Liver (tissue), 9 donors: ENCODE results near the gene KANTR. TPM values are rescaled to one million over a fixed set of nuclear protein-coding genes. Genes with fewer than 3 reads are reported as not detected.

Source experiments
- DNase-seq: peaks from one replicate; pipeline ENCODE4 v3.0.0-alpha.2; 2017; ENCODE audit warnings: low spot score
- H3K27ac ChIP-seq, 2 donors: one replicate each; pipeline ENCODE4 v1.7.0; 2013; ENCODE audit warnings: inconsistent platforms in 2 of 2, low read length in 2 of 2, control low read depth in 1 of 2, low read depth in 1 of 2, mild to moderate bottlenecking in 1 of 2
- H3K27me3 ChIP-seq, 4 donors: one replicate each; pipeline versions ENCODE4 v1.6.1 to v1.7.0; 2013; ENCODE audit warnings: low read length in 3 of 4, inconsistent platforms in 1 of 4, mild to moderate bottlenecking in 1 of 4, moderate library complexity in 1 of 4; ENCODE audit not compliant: control insufficient read depth in 4 of 4, insufficient read depth in 4 of 4
- H3K36me3 ChIP-seq, 4 donors: one replicate each; pipeline versions ENCODE4 v1.6.1 to v1.7.0; 2013; ENCODE audit warnings: low read length in 3 of 4, mild to moderate bottlenecking in 3 of 4, low read depth in 1 of 4, moderate library complexity in 1 of 4; ENCODE audit not compliant: control insufficient read depth in 4 of 4, insufficient read depth in 3 of 4
- H3K4me1 ChIP-seq, 4 donors: one replicate each; pipeline versions ENCODE4 v1.6.1 to v1.7.0; 2013; ENCODE audit warnings: low read length in 3 of 4, mild to moderate bottlenecking in 3 of 4, moderate library complexity in 1 of 4; ENCODE audit not compliant: control insufficient read depth in 4 of 4, insufficient read depth in 4 of 4
- H3K4me3 ChIP-seq, 3 donors: one replicate each; pipeline versions ENCODE4 v1.6.1 to v1.7.0; 2013; ENCODE audit warnings: low read length in 3 of 3, control low read depth in 1 of 3, low read depth in 1 of 3, mild to moderate bottlenecking in 1 of 3
- H3K9ac ChIP-seq, 2 donors: one replicate each; pipeline ENCODE4 v1.7.0; 2013; ENCODE audit warnings: low read length in 2 of 2, mild to moderate bottlenecking in 2 of 2, moderate library complexity in 2 of 2, control low read depth in 1 of 2, low read depth in 1 of 2
- H3K9me3 ChIP-seq, 4 donors: one replicate each; pipeline versions ENCODE4 v1.6.1 to v1.7.0; 2013; ENCODE audit warnings: low read length in 3 of 4; ENCODE audit not compliant: control insufficient read depth in 4 of 4
- EGR1 ChIP-seq, 2 donors: IDR thresholded peaks; 2 replicates each; pipeline ENCODE4 v1.6.1; 2016 to 2018; ENCODE audit warnings: antibody characterized with exemption in 2 of 2, low read depth in 2 of 2
- FOXA1 ChIP-seq: IDR thresholded peaks from 2 replicates; pipeline ENCODE4 v1.6.1; 2016; ENCODE audit warnings: antibody characterized with exemption
- FOXA2 ChIP-seq: IDR thresholded peaks from 2 replicates; pipeline ENCODE4 v1.6.1; 2016; ENCODE audit warnings: antibody characterized with exemption
- GABPA ChIP-seq, 2 donors: IDR thresholded peaks in 1 of 2; conservative IDR thresholded peaks in 1 of 2; 2 replicates each; pipeline ENCODE4 v1.6.1; 2016; ENCODE audit warnings: antibody characterized with exemption in 2 of 2, mild to moderate bottlenecking in 1 of 2, moderate library complexity in 1 of 2
- HNF4A ChIP-seq, 2 donors: conservative IDR thresholded peaks; 2 replicates each; pipeline ENCODE4 v1.6.1; 2016; ENCODE audit warnings: antibody characterized with exemption in 2 of 2, mild to moderate bottlenecking in 2 of 2
- HNF4G ChIP-seq: IDR thresholded peaks from 2 replicates; pipeline ENCODE4 v1.6.1; 2016; ENCODE audit warnings: antibody characterized with exemption
- JUND ChIP-seq, 2 donors: IDR thresholded peaks; 2 replicates each; pipeline ENCODE4 v1.6.1; 2016; ENCODE audit warnings: antibody characterized with exemption in 2 of 2
- RAD21 ChIP-seq, 2 donors: IDR thresholded peaks; 2 replicates each; pipeline ENCODE4 v1.6.1; 2016; ENCODE audit warnings: antibody characterized with exemption in 2 of 2, mild to moderate bottlenecking in 2 of 2
- RXRA ChIP-seq, 2 donors: IDR thresholded peaks; 2 replicates each; pipeline ENCODE4 v1.6.1; 2017 to 2018; ENCODE audit warnings: antibody characterized with exemption in 2 of 2, mild to moderate bottlenecking in 1 of 2
- SP1 ChIP-seq: IDR thresholded peaks from 2 replicates; pipeline ENCODE4 v1.6.1; 2018; ENCODE audit warnings: antibody characterized with exemption, mild to moderate bottlenecking
- YY1 ChIP-seq: IDR thresholded peaks from 2 replicates; pipeline ENCODE4 v1.6.1; 2016; ENCODE audit warnings: antibody characterized with exemption, mild to moderate bottlenecking
- WGBS: extraction: QIAGEN DNeasy Blood & Tissue Kit; methylation state at CpG from one replicate; pipeline ENCODE4 v1.1.7; 2013; 5-methylcytosine and 5-hydroxymethylcytosine counted together
- polyA plus RNA-seq, 2 donors: library from polyadenylated mRNA; stranded (reverse) in 1 of 2; unstranded in 1 of 2; fragments of 200-250 nt in 1 of 2; fragments of >200 nt in 1 of 2; fragmentation: Nextera tagmentation in 1 of 2; extraction: Ambion mirVana in 1 of 2; gene quantifications; one replicate each; pipeline versions ENCODE4 v1.2.1 to v1.2.3, GENCODE V29; 2013 to 2015
- total RNA-seq, 2 donors: library from RNA; depleted of rRNA; stranded (reverse); fragments of >200 nt; gene quantifications; one replicate each; pipeline ENCODE4 v1.2.3, GENCODE V29; 2014
- TF ChIP-seq, protein P1 (sequence below): IDR thresholded peaks from 2 replicates; pipeline ENCODE4 v1.6.1; 2016; ENCODE audit warnings: antibody characterized with exemption
- TF ChIP-seq, protein P2 (sequence below): IDR thresholded peaks from 2 replicates; pipeline ENCODE4 v1.6.1; 2016; ENCODE audit warnings: antibody characterized with exemption
- TF ChIP-seq, protein P3 (sequence below): fragments of 150-350 bp; IDR thresholded peaks from 2 replicates; pipeline ENCODE4 v1.5.1; 2017; ENCODE audit warnings: improper control_type of control experiment, low read depth, low read length; ENCODE audit not compliant: missing input control
- donor health status: healthy.
- donor health status: healthy.
- donor health status: healthy.
- donor health status: healthy.
- donor health status: healthy.

KANTR gene
- total and polyA plus RNA-seq, 4 donors, result 0.44 to 13.6 (median 4.7) TPM

DNA sequence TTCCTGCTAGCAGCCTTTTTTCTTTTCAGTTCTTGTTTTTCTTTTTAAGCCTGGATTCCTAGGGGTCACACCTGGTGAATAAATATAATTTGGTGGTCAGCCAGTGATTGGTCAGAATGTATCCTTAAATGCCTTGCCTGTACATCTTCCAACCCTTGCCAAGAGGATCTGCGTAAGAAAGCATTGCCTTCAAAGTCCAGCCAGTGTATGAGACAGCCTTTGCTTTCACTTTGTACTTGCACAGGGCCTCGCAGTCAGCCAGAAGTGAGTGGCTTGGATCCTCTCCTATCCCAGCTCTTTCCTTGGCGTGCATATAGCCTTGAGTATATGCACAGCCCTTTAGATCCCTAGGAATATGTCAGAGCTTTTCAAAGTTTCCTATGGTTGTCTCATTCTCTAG lies 22.2 kb downstream of the KANTR start:
- H3K36me3 ChIP-seq, result no peaks in the 10 kb centered on the region
- no peaks in the 10 kb centered on the region for H3K9me3 ChIP-seq
- no peaks in the 10 kb centered on the region for H3K4me1 ChIP-seq
- H3K27ac ChIP-seq, result peak overlapping the region in 1 of 2 donors; percentile 12
- WGBS, result 73% methylated on average over 3 of the region's 3 CpGs
- TF ChIP-seq JUND (IDR thresholded peaks at IDR 0.05) (no peak), EGR1 (IDR thresholded peaks at IDR 0.05; ENCODE audit: low read depth in 2 of 2) (no peak), YY1 (no peak)
- H3K27me3 ChIP-seq, result no peaks in the 10 kb centered on the region
- no peak for DNase-seq
- no peak overlapping the region for H3K4me3 ChIP-seq
- no peak overlapping the region for H3K9ac ChIP-seq

DNA sequence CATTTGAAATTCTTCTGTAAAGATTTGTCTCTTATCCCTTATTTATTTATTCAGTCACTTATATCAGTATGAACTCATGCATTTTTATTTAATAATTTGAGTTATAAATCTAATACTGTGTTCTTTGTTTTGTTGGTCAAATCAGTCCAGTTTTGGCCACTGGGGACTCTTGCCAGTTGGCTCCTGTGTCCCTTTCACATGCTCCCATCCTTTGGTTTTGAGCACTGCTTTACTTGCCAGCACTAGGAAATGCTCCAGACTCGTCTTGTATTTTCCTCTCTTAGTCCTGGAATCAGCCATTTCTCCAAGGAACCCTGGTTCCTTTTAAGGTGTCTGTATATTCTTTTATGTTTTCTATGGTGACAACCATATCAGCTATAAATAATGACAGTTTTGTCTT lies 28.1 kb downstream of the KANTR start:
- Histone ChIP-seq H3K9me3 (no peaks in the 10 kb centered on the region), H3K36me3 (no peaks in the 10 kb centered on the region), H3K4me3 (no peak overlapping the region), H3K27me3 (no peaks in the 10 kb centered on the region), H3K4me1 (no peaks in the 10 kb centered on the region), H3K27ac (no peak overlapping the region), H3K9ac (no peak overlapping the region)
- WGBS, result 55% methylated on average over 1 of the region's 1 CpG
- DNase-seq, result no peak
- TF ChIP-seq HNF4G (no peak), FOXA1 (no peak), RAD21 (IDR thresholded peaks at IDR 0.05) (no peak), FOXA2 (no peak)
- TF ChIP-seq, protein P1, sequence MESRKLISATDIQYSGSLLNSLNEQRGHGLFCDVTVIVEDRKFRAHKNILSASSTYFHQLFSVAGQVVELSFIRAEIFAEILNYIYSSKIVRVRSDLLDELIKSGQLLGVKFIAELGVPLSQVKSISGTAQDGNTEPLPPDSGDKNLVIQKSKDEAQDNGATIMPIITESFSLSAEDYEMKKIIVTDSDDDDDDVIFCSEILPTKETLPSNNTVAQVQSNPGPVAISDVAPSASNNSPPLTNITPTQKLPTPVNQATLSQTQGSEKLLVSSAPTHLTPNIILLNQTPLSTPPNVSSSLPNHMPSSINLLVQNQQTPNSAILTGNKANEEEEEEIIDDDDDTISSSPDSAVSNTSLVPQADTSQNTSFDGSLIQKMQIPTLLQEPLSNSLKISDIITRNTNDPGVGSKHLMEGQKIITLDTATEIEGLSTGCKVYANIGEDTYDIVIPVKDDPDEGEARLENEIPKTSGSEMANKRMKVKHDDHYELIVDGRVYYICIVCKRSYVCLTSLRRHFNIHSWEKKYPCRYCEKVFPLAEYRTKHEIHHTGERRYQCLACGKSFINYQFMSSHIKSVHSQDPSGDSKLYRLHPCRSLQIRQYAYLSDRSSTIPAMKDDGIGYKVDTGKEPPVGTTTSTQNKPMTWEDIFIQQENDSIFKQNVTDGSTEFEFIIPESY, result no peak

DNA sequence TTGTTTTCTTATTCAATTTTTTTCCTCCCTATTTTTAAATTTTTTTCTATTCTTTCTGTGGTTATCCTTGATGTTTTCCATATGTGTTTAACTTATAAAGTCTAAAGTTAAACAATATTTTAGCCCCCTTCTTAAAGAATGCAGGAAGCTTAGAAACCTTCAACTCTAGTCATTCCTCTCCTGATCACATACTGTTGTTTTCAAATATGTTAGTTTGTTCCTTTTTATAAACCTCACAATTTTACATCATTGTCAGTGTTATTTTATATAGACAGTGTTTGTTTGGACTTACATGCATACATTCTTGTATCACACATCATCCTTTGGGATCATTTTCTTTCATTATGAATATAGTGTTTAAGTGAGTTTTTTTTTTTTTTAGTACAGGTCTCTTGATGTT lies 31.6 kb downstream of the KANTR start:
- no peak for DNase-seq
- Histone ChIP-seq H3K4me3 (no peak overlapping the region), H3K27ac (no peak overlapping the region), H3K27me3 (no peaks in the 10 kb centered on the region), H3K9me3 (no peaks in the 10 kb centered on the region), H3K4me1 (no peaks in the 10 kb centered on the region), H3K36me3 (no peaks in the 10 kb centered on the region), H3K9ac (no peak overlapping the region)
- TF ChIP-seq RXRA (IDR thresholded peaks at IDR 0.05), result no peak
- TF ChIP-seq, protein P2, sequence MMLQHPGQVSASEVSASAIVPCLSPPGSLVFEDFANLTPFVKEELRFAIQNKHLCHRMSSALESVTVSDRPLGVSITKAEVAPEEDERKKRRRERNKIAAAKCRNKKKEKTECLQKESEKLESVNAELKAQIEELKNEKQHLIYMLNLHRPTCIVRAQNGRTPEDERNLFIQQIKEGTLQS, result no peak
- TF ChIP-seq, protein P3, sequence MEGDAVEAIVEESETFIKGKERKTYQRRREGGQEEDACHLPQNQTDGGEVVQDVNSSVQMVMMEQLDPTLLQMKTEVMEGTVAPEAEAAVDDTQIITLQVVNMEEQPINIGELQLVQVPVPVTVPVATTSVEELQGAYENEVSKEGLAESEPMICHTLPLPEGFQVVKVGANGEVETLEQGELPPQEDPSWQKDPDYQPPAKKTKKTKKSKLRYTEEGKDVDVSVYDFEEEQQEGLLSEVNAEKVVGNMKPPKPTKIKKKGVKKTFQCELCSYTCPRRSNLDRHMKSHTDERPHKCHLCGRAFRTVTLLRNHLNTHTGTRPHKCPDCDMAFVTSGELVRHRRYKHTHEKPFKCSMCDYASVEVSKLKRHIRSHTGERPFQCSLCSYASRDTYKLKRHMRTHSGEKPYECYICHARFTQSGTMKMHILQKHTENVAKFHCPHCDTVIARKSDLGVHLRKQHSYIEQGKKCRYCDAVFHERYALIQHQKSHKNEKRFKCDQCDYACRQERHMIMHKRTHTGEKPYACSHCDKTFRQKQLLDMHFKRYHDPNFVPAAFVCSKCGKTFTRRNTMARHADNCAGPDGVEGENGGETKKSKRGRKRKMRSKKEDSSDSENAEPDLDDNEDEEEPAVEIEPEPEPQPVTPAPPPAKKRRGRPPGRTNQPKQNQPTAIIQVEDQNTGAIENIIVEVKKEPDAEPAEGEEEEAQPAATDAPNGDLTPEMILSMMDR, result no peak
- TF ChIP-seq EGR1 (IDR thresholded peaks at IDR 0.05; ENCODE audit: low read depth in 2 of 2), result no peak
- no peak for TF ChIP-seq FOXA2
- TF ChIP-seq RAD21 (IDR thresholded peaks at IDR 0.05), result no peak
- no peak for TF ChIP-seq HNF4A (conservative IDR thresholded peaks at IDR 0.05)
- TF ChIP-seq SP1, result no peak
- no peak for TF ChIP-seq GABPA (IDR thresholded peaks at IDR 0.05 in 1 of 2, conservative IDR thresholded peaks at IDR 0.05 in 1 of 2)
- TF ChIP-seq, protein P1, result no peak
